Trophoblast cell (in vitro differentiated cells and primary cell): ENCODE results near the gene AVPR1B. TPM values are rescaled to one million over a fixed set of nuclear protein-coding genes. Genes with fewer than 3 reads are reported as not detected.
A peak's percentile ranks its signal among the peaks of the same experiment; 100 is the strongest.

Experiments
- DNase-seq, 2 donors: peaks; one replicate each; pipeline ENCODE4 v3.0.0-alpha.2; 2016
- H2AFZ ChIP-seq: 2 replicates; pipeline ENCODE4 v1.6.1; 2013; ENCODE audit warnings: low read length, moderate library complexity, mild to moderate bottlenecking; ENCODE audit not compliant: insufficient read depth, poor library complexity
- H2AK5ac ChIP-seq: 2 replicates; pipeline ENCODE4 v1.6.1; 2013; ENCODE audit warnings: mild to moderate bottlenecking, low read length
- H2BK120ac ChIP-seq: 2 replicates; pipeline ENCODE4 v1.6.1; 2013; ENCODE audit warnings: low read length, mild to moderate bottlenecking, moderate library complexity; ENCODE audit not compliant: insufficient read depth, poor library complexity
- H2BK12ac ChIP-seq: 2 replicates; pipeline ENCODE4 v1.6.1; 2013; ENCODE audit warnings: mild to moderate bottlenecking, low read length, moderate library complexity
- H2BK5ac ChIP-seq: 2 replicates; pipeline ENCODE4 v1.6.1; 2013; ENCODE audit warnings: low read length, low read depth, moderate library complexity, mild to moderate bottlenecking; ENCODE audit not compliant: poor library complexity
- H3K14ac ChIP-seq: 2 replicates; pipeline ENCODE4 v1.6.1; 2013; ENCODE audit warnings: mild to moderate bottlenecking, low read length
- H3K18ac ChIP-seq: 2 replicates; pipeline ENCODE4 v1.6.1; 2013; ENCODE audit warnings: mild to moderate bottlenecking, low read length
- H3K23ac ChIP-seq: 2 replicates; pipeline ENCODE4 v1.6.1; 2013; ENCODE audit warnings: low read length
- H3K27ac ChIP-seq: 2 replicates; pipeline ENCODE4 v1.5.1; 2013; ENCODE audit warnings: low read depth, mild to moderate bottlenecking, inconsistent platforms, low read length, moderate library complexity
- H3K27me3 ChIP-seq: 2 replicates; pipeline ENCODE4 v1.6.1; 2013; ENCODE audit warnings: inconsistent platforms, mild to moderate bottlenecking, low read length, moderate library complexity; ENCODE audit not compliant: insufficient read depth
- H3K36me3 ChIP-seq, 2 experiments: 1 replicate in 1 of 2; 2 replicates in 1 of 2; pipeline ENCODE4 v1.6.1; 2013; ENCODE audit warnings: low read length in 2 of 2, mild to moderate bottlenecking in 2 of 2, moderate library complexity in 1 of 2; ENCODE audit not compliant: insufficient read depth in 2 of 2, control insufficient read depth in 1 of 2
- H3K4ac ChIP-seq: 2 replicates; pipeline ENCODE4 v1.6.1; 2013; ENCODE audit warnings: low read depth, mild to moderate bottlenecking, low read length, moderate library complexity
- H3K4me1 ChIP-seq, 2 experiments: 1 replicate in 1 of 2; 2 replicates in 1 of 2; pipeline ENCODE4 v1.6.1; 2013; ENCODE audit warnings: low read length in 2 of 2, mild to moderate bottlenecking in 2 of 2, moderate library complexity in 1 of 2; ENCODE audit not compliant: insufficient read depth in 2 of 2, control insufficient read depth in 1 of 2
- H3K4me2 ChIP-seq: 2 replicates; pipeline ENCODE4 v1.6.1; 2013; ENCODE audit warnings: inconsistent platforms, mild to moderate bottlenecking, low read length, moderate library complexity
- H3K4me3 ChIP-seq: 2 replicates; pipeline ENCODE4 v1.5.1; 2013; ENCODE audit warnings: mild to moderate bottlenecking, low read depth, low read length, inconsistent platforms
- H3K79me1 ChIP-seq: one replicate; pipeline ENCODE4 v1.6.1; 2013; ENCODE audit warnings: low read length
- H3K79me2 ChIP-seq: 2 replicates; pipeline ENCODE4 v1.6.1; 2013; ENCODE audit warnings: low read length, mild to moderate bottlenecking; ENCODE audit not compliant: control insufficient read depth, insufficient read depth, poor library complexity
- H3K9ac ChIP-seq: 2 replicates; pipeline ENCODE4 v1.6.1; 2013; ENCODE audit warnings: mild to moderate bottlenecking, low read length
- H3K9me3 ChIP-seq: 2 replicates; pipeline ENCODE4 v1.6.1; 2013; ENCODE audit warnings: low read depth, mild to moderate bottlenecking, control low read depth, inconsistent platforms, low read length; ENCODE audit not compliant: insufficient read depth
- H4K12ac ChIP-seq: 2 replicates; pipeline ENCODE4 v1.6.1; 2013; ENCODE audit warnings: low read depth, mild to moderate bottlenecking, low read length, moderate library complexity
- H4K8ac ChIP-seq: 2 replicates; pipeline ENCODE4 v1.6.1; 2013; ENCODE audit warnings: low read depth, mild to moderate bottlenecking, low read length, moderate library complexity
- H4K91ac ChIP-seq: one replicate; pipeline ENCODE4 v1.6.1; 2013; ENCODE audit warnings: low read depth, mild to moderate bottlenecking, low read length, moderate library complexity
- WGBS: extraction: QIAGEN DNeasy Blood & Tissue Kit; methylation state at CpG from one replicate; pipeline ENCODE4 v1.1.7; 2013; ENCODE audit warnings: missing lambda C conversion rate; ENCODE audit not compliant: insufficient read length, insufficient coverage; ENCODE audit errors: extremely low coverage; 5-methylcytosine and 5-hydroxymethylcytosine counted together
- polyA plus RNA-seq: library from polyadenylated mRNA; stranded (reverse); fragments of 200-250 nt; gene quantifications from 2 replicates; pipeline ENCODE4 v1.2.3, GENCODE V29; 2013

Gene AVPR1B, protein sequence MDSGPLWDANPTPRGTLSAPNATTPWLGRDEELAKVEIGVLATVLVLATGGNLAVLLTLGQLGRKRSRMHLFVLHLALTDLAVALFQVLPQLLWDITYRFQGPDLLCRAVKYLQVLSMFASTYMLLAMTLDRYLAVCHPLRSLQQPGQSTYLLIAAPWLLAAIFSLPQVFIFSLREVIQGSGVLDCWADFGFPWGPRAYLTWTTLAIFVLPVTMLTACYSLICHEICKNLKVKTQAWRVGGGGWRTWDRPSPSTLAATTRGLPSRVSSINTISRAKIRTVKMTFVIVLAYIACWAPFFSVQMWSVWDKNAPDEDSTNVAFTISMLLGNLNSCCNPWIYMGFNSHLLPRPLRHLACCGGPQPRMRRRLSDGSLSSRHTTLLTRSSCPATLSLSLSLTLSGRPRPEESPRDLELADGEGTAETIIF
- polyA plus RNA-seq, result not detected in 2 replicates

DNA sequence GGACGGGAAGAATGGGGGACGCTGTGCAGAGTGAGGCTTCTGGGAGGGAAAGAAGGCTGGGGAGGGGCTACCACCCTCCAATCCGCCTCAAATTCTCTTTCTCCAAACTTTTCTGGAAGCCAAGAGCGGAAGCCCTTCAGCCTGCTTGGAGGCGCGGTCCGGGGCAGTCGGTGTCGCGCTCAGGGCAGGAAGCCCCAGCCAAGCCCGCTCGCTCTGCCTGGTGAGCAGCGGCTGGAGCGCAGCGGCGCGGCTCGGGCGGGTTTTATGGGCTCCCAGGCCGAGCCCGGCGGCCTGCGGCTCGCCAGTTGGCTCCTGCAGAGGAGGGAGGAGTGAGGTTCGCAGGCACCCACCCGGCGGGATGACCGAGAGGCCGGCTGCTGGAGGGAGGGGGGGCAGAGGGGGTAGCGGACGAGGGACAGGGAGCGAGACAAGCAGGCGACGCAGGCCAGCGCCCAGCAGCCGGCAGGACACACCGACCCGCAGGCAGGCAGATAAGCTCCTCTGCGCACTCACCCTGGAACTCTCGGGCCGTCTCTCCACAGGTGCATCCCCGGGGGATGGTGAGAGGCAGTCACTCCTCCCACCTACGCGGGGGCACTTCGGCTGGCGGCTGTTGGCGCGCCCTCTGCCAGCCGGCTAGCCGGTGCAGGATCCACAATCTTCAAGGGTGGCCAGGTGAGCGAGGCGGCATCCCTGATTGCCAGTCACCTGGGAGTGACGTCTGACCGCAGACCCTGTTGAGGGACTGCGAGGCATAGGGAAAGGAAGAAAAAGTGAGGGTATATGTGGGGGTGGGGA is at the start of gene AVPR1B:
Gene AVPR1B (minus strand): TSS at position 238 of the 798 bp plus-strand sequence. CDS start 498 bp downstream, outside the sequence.
- no peak within 1 kb of the TSS for H2AK5ac ChIP-seq
- no peak within 1 kb of the TSS for H3K27ac ChIP-seq
- H4K12ac ChIP-seq, result no peak within 1 kb of the TSS
- H3K23ac ChIP-seq, result no peak within 1 kb of the TSS
- no peak within 1 kb of the TSS for H2AFZ ChIP-seq
- H3K14ac ChIP-seq, result no peak within 1 kb of the TSS
- no peak within 1 kb of the TSS for H2BK5ac ChIP-seq
- H3K4ac ChIP-seq, result no peak within 1 kb of the TSS
- H3K9ac ChIP-seq, result no peak within 1 kb of the TSS
- H3K4me3 ChIP-seq, result peak within 1 kb of the TSS; percentile 42
- peaks cover 5 to 9% of the 10 kb centered on the region in 2 experiments for H3K4me1 ChIP-seq
- peaks cover 3% of the 10 kb centered on the region for H3K9me3 ChIP-seq
- no peak within 1 kb of the TSS for H3K18ac ChIP-seq
- H2BK12ac ChIP-seq, result no peak within 1 kb of the TSS
- H3K79me2 ChIP-seq, result no peaks in the 10 kb centered on the region
- no peak within 1 kb of the TSS for H4K8ac ChIP-seq
- peak; percentile 21 to 56 for DNase-seq
- no CpG with 5 or more reads among the region's 55 CpGs for WGBS
- H3K4me2 ChIP-seq, result peak within 1 kb of the TSS; percentile 71
- no peaks in the 10 kb centered on the region for H3K36me3 ChIP-seq
- H4K91ac ChIP-seq, result no peak within 1 kb of the TSS
- H3K27me3 ChIP-seq, result peaks cover 18% of the 10 kb centered on the region
- H3K79me1 ChIP-seq, result no peaks in the 10 kb centered on the region
- H2BK120ac ChIP-seq, result no peak within 1 kb of the TSS

DNA sequence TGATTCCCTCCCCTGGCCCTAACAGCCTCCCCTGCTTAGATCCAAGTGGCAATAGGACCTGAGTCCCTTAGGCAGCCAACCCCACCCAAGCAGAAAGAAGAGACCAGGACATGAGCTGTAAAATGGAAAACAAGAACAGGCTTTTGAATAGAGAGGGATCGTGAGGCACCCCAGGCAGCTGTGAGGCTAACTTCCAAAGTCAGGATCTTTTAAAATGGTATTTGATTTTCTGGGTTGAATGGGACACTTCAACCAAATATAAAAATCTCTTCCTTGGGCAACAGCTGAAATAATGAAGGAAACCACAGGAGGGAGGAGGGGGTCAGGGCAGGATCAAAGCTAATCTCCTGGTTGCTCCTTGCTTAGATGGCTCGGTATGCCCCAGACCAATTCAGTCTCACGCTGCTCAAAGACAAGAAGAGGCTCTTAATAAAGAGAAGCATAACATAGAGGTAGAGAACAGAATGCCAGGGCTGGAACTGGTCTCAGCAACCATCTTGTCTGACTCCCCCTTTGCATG is 28.6 kb upstream of the AVPR1B start:
- Histone ChIP-seq H3K79me2 (no peaks in the 10 kb centered on the region), H3K4me2 (no peak overlapping the region), H3K18ac (no peak overlapping the region), H3K9ac (no peak overlapping the region), H4K12ac (no peak overlapping the region), H3K36me3 (no peaks in the 10 kb centered on the region), H2BK5ac (no peak overlapping the region), H3K27ac (no peak overlapping the region), H2AK5ac (no peak overlapping the region), H2BK120ac (no peak overlapping the region), H2AFZ (no peak overlapping the region), H3K14ac (no peak overlapping the region), H4K91ac (no peak overlapping the region), H3K9me3 (no peaks in the 10 kb centered on the region), H3K23ac (no peak overlapping the region), H3K79me1 (no peaks in the 10 kb centered on the region), H4K8ac (no peak overlapping the region), H3K4me3 (no peak overlapping the region), H3K4ac (no peak overlapping the region), H3K4me1 (no peaks in the 10 kb centered on the region), H3K27me3 (no peaks in the 10 kb centered on the region), H2BK12ac (no peak overlapping the region)
- DNase-seq, result no peak
- no CpG with 5 or more reads among the region's 3 CpGs for WGBS

DNA sequence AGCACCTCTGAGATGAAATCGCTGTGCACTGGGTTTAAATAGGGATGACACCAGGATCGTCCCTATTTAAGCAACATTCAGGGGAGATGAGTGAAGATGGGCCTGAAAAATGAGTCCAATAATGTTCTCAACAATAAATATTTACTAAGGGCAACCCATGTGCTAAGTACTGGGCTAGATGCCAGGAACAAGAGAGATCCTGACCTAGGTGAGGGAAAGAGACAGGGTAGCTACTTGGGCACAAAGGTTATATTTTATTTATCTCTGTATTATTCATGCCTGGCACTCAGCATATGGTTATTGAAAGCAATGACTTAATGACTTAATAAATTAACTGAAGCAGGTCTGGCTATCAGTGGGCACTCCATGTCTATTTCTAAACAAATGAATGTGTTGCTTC is 27.4 kb upstream of the AVPR1B start:
- Histone ChIP-seq H3K9ac (no peak overlapping the region), H2BK5ac (no peak overlapping the region), H3K27ac (no peak overlapping the region), H3K79me2 (no peaks in the 10 kb centered on the region), H3K9me3 (no peaks in the 10 kb centered on the region), H3K4me2 (no peak overlapping the region), H3K79me1 (no peaks in the 10 kb centered on the region), H3K4ac (no peak overlapping the region), H2AK5ac (no peak overlapping the region), H2BK120ac (no peak overlapping the region), H3K36me3 (no peaks in the 10 kb centered on the region), H4K12ac (no peak overlapping the region), H3K27me3 (no peaks in the 10 kb centered on the region), H4K91ac (no peak overlapping the region), H3K18ac (no peak overlapping the region), H2AFZ (no peak overlapping the region), H2BK12ac (no peak overlapping the region), H3K4me1 (no peaks in the 10 kb centered on the region), H3K23ac (no peak overlapping the region), H4K8ac (no peak overlapping the region), H3K14ac (no peak overlapping the region), H3K4me3 (no peak overlapping the region)
- no peak for DNase-seq
- whole genome bisulfite sequencing, result no CpG with 5 or more reads among the region's 2 CpGs

DNA sequence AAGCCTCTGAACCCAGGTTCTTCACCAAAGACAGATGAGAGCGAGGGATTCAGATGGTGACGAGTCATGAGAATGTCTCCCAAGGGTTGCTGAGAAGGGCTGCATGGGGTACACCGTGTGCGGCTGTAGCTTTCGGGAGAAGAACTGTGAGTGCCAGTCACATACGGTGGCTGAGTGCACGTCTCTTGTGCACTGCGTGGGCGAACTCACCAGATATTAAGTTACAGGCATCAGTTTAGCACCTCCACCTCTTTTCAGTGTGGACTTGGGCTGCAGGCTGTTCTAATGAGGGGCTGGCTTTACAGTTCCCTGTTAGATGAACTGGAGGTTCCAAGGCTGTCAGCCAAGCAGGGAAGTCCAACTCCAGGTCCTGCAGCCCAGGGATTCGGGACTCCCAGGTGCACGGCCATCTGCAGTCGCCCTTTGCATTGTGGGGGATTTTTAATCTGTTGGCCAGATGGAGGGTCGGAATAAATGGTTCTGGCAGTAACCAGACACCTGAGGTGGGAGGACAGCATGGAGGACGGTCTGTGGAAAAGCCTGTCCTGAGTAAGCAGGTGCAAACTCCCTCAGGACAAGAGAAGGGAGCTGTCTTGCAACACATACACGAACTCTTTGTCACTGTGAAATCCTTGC is 26.5 kb upstream of the AVPR1B start:
- H2AFZ ChIP-seq, result no peak overlapping the region
- no peaks in the 10 kb centered on the region for H3K9me3 ChIP-seq
- H2BK5ac ChIP-seq, result no peak overlapping the region
- no peak overlapping the region for H4K12ac ChIP-seq
- H3K4ac ChIP-seq, result no peak overlapping the region
- H3K4me2 ChIP-seq, result no peak overlapping the region
- H3K23ac ChIP-seq, result no peak overlapping the region
- no peaks in the 10 kb centered on the region for H3K79me1 ChIP-seq
- H4K91ac ChIP-seq, result no peak overlapping the region
- no peaks in the 10 kb centered on the region for H3K4me1 ChIP-seq
- H2AK5ac ChIP-seq, result no peak overlapping the region
- DNase-seq, result no peak
- no peak overlapping the region for H2BK120ac ChIP-seq
- no peaks in the 10 kb centered on the region for H3K27me3 ChIP-seq
- no peaks in the 10 kb centered on the region for H3K79me2 ChIP-seq
- no peak overlapping the region for H4K8ac ChIP-seq
- WGBS, result no CpG with 5 or more reads among the region's 15 CpGs
- H2BK12ac ChIP-seq, result no peak overlapping the region
- H3K4me3 ChIP-seq, result no peak overlapping the region
- no peak overlapping the region for H3K14ac ChIP-seq
- H3K9ac ChIP-seq, result no peak overlapping the region
- H3K18ac ChIP-seq, result no peak overlapping the region
- H3K36me3 ChIP-seq, result no peaks in the 10 kb centered on the region
- H3K27ac ChIP-seq, result no peak overlapping the region
